ENCODE measurements around the gene MRPL50. TPM values are rescaled to one million over a fixed set of nuclear protein-coding genes. Genes with fewer than 3 reads are reported as not detected.
"Not testable (repeated sequence)": the region's sequence is repeated elsewhere in the genome, so short reads cannot be mapped to it uniquely, and the experiment has no call there.

The MRPL50 gene
- total RNA-seq, 1 experiment from 2014 or later: 29.2 TPM

DNA sequence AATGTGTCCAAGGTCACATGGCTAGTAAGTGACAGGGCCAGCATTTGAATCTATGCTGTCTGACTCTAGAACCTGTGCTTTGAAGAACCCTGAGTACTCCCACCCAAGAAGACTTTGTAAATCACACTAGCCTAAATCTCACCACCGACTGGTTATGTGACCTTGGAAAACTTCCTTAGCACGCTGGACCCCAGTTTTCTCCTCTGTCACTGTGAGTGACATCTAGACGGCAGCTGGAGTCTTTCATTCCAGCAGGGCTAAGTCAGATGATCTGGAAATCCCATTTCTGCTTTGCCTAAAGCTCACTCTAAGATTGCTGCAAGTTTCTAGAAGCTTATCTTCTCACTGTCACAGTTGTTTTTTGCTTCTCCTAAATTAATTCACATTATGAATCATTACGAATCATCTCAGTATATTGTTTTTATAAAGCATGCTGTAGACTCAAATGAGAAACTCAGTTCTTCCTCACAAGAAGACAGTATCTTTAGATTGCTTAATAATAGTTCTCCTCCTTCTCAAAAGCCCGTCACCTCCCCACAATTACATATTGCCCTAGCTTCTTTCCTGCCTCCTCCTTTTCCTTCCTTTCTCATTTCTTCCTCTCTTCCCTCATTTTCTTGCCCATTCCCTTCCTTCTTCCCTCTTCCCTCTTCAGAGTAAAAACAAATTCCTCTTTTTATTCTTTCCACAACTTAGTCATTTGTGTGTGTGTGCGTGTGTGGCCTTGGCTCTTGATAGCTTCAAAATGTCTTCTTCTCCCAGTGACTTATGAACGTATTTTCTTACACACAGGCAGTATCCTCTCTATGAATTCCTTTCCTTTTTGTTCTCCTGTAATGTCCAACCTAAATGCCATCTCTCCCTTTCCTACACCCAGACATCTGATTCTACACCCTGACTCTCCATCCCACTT is 20.4 kb upstream of the MRPL50 start:
- peak; percentile 23 for DNase-seq (ENCODE audit: low read depth)

DNA sequence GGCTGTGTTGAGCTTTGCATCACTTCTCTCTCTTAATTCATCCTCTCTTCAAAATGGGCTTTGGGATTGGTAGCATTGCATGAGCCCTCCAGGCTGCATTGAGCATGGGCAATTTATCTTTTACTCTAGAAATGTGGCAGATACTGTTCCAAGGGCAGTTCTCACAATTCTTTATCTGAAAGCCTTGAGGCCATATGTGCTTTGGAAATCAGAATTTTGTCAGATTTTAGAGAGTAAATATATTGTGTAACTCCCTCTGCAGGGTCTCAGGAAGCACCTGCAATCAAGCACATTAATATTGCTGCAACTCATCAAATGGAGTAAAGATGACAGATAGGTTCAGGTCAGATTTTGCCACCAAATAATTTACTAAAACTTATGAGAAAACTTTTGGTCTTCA is 19.6 kb upstream of the MRPL50 start:
- no peak for DNase-seq (ENCODE audit: low read depth)

DNA sequence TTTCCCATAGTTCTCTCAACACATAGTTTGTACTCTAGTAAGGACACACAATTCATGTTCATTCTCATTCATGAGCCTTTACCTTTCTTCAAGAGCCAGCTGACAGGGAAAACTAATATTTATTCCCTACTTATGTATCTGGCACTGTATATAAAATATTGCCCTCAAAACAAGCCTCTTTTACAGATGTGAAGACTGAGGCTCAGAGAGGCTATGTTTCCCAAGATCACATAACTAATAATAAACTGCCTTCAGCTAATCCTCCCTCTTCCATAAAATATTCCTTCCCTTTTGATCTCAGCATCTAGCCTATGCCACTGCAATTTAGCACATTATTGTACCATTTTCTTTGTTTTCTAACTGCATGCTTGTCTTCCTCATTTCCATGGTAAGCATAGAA is 19.0 kb upstream of the MRPL50 start:
- no peak for DNase-seq (ENCODE audit: low read depth)

DNA sequence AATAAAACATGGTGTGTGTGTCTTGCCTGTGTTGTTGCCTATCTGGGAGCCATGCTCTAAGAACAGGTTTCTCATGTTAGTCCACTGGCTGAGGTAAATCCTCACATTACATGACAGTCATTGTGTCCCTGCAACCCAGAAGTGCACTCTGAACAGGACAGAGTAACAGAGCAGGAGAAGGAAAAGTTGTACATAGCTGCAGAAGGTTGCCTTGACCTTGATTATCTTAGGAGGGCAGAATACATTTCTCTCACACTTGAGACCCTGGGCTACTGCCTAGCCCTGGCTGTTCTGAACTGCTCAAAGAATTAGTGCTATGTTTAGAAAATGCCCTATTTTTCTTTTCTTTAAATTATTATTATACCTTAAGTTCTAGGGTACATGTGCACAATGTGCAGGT is 17.2 kb upstream of the MRPL50 start:
- DNase-seq (ENCODE audit: low read depth): no peak

DNA sequence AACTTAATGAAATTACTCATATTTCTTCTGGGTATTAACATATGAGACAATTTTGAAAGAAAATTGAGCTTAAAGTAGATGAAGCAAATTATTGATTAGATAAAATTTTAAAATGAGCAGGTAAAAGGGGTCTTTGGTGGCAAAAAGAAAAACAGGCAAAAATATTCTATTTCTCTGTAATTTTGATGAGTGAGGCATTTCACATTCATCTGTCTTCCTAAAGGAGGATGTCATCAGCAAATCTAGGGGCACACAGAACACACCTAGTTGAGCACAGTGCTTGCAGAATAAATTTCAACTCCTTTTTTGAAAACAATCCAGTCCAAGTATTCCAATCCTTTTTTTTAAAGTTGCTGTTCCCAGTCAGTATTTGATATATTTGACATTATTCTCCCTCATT is 16.4 kb upstream of the MRPL50 start:
- DNase-seq (ENCODE audit: low read depth): no peak

DNA sequence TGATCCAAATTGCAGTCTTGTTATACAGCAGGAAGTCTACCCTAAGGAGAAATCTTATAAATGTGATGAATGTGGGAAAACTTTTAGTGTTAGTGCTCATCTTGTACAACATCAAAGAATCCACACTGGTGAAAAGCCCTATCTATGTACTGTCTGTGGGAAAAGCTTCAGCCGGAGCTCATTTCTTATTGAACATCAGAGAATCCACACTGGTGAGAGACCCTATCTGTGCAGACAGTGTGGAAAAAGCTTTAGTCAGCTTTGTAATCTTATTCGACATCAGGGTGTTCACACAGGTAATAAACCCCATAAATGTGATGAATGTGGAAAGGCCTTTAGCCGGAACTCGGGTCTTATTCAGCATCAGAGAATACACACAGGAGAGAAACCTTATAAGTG is 10.7 kb upstream of the MRPL50 start:
- peak; percentile 7 for DNase-seq (ENCODE audit: low read depth)

DNA sequence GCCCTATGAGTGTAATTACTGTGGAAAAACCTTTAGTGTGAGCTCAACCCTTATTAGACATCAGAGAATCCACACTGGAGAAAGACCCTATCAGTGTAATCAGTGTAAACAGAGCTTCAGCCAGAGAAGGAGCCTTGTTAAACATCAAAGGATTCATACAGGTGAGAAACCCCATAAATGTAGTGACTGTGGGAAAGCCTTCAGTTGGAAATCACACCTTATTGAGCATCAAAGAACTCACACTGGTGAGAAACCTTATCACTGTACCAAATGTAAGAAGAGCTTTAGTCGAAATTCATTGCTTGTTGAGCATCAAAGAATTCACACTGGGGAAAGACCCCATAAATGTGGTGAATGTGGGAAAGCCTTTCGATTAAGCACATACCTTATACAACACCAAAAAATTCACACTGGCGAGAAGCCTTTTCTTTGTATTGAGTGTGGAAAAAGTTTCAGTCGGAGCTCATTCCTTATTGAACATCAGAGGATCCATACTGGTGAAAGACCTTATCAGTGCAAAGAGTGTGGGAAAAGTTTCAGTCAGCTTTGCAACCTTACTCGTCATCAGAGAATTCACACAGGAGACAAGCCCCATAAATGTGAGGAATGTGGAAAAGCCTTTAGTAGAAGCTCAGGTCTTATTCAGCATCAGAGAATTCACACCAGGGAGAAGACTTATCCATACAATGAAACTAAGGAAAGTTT is 10.1 kb upstream of the MRPL50 start:
- DNase-seq (ENCODE audit: low read depth): no peak

DNA sequence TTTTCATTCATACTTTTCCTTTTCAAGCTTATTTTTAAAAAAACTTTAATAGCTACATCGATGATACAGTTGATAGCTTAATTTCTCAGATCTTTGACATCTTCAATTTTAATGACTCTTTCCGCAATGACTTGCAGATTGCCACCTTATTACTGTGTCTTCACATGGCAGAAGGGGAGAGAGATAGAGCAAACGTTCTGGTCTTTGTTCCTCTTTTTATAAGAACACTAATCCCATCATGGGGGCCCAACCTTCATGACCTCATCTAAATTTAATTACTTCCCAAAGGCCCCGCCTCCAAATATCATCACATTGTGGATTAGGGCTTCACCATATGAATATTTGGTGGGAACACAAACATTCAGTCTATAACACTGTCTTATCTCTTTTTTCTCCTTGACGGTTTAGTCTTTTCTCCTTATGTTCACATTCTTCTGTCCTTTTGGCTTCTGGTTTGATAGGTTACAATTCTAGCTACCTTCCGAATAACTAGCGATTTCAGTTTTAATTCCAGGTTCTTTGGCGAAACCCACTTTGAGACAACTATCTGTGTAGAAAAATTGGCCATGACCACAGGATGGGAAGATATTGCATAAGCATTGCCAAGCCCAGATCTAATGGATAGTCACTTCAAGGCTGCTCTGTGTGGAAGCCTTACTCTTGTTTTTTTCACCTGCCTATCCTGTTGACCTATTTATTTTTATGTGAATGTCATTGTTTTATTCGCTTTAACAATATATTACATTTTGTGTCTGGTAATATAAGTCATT is 5.3 kb upstream of the MRPL50 start:
- no peak for DNase-seq (ENCODE audit: low read depth)

DNA sequence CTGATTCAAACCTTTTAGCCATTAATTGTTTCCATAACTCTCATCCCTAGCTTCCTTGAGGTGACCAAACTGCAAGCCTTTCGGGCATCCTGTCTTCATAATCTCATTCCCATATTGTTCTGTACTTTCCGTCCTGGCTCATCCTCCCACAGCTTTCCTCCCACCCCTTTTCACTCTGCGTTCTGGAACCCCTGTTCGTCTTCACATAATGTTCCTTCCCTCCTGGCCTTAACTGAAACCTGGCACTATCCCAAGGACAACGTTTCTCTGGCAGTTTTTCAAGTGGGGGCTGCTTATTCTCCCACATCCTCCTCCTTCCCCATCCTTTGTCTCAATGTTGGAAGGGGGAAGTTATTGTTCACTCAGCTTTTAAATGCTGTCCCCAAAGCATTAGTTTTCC is 1.7 kb upstream of the MRPL50 start:
- DNase-seq (ENCODE audit: low read depth): no peak

DNA sequence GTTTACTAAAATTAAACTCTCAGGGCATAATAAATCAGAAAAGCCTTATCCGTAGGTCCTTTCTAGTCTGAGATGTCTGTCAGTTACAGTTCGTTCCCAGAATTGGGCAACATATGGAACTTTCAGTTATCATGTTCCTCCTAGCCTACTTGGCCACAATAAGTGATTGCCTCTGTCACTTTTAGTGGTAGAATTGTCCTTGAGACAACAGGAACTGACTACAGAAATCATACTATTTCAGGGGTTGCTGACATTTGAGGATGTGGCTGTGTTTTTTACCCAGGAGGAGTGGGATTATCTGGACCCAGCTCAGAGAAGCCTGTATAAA is 1.2 kb upstream of the MRPL50 start:
- peak; percentile 4 for DNase-seq (ENCODE audit: low read depth)

DNA sequence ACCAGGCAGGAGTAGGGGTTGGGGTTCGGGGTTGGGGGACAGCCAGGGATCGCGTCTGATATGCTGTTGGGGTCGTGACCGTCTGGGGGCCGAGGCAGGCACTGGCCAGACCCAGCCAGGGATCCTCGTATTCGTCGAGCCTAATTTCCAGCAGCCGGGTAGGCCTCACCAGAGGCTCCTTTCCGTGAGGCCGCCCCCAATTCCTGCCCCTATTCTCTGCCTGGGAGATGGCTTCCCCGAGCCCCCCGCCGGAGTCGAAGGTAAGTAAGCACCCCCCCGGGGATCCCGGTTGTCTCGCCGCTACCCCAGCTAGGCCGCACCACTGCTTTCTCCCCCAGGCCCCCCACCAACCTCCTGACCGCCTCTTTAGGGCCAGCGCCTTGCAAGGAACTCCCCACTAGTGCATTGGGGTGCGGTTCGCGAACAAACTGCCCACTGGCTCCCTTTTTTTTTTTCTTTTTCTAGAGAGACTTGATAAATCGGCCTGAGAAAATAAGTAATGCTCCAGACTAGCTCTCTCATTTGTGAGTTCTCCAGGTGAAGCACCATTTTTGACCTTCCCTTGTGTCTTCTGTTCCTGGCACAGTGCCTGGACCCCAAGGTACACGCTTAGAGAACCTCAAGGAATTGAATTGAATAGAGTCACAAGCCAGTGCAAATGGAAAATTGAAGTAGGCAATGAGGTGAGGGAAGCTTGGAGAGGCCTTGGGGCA is 668 bp upstream of the MRPL50 start:
- peak; percentile 37 for DNase-seq (ENCODE audit: low read depth)

DNA sequence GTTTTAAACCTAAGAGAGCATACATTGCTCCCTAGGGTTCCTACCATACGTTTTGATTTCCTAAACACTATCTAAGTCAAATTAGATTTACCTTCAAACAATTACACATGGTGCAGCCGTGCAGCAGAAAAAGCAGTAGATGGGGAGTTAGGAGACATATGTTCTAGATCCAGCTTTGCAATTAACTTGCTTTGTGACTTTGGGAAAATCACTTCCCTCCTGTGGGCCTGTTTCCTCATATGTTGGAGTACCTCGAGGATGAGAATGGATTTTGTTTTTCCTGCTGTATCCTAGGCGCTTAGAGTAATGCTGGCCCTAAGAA is 711 bp downstream of the MRPL50 start:
- no peak for DNase-seq (ENCODE audit: low read depth)

DNA sequence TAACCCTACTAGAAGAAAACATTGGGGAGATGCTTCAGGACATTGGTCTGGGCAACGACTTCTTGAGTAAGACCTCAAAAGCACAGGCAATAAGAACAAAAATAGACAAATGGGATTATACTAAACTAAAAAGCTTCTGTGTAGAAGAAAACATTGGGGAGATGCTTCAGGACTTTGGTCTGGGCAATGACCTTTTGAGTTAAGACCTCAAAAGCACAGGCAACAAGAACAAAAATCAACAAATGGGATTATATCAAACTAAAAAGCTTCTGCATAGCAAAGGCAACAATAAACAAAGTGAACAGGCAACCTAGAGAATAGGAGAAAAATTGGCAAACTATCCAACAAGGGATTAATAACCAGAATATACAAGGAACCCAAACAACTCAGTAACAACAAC is 3.7 kb downstream of the MRPL50 start:
- DNase-seq (ENCODE audit: low read depth): no peak

DNA sequence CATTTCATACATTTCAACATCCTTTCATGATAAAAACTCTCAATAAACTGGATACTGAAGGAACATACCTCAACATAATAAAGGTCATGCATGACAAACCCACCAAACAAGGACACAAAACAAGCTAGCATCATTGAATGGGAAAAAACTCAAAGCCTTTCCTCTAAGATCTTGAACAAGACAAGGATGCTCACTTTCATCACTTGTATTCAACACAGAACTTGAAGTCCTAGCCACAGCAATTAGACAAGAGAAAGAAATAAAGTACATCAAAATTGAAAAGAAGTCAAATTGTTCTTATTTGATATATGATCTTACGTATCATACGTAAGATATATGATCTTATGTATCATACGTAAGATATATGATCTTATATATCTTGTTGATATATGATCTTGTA is 5.3 kb downstream of the MRPL50 start:
- no peak for DNase-seq (ENCODE audit: low read depth)

DNA sequence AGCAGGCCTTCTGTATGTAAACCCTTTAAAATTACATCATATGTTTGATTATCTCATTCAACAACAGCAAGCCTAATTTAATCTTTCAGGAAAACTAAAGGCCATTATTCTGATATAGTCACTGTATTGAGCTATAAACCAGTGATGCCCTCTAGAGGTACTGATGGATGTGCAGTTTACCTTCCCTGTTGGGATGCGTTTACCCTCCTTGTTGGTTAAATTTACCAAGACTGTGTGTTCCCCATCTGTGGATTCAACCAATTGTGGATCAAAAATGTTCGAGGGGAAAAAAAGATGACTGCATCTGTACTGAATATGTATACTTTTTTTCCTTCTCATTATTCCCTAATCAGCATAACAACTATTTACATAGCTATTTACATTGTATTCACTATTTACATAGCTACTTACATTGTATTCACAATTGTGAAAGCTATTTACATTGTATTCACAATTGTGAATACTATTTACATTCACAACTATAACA is 9.9 kb downstream of the MRPL50 start:
- DNase-seq (ENCODE audit: low read depth): peak; percentile 11

DNA sequence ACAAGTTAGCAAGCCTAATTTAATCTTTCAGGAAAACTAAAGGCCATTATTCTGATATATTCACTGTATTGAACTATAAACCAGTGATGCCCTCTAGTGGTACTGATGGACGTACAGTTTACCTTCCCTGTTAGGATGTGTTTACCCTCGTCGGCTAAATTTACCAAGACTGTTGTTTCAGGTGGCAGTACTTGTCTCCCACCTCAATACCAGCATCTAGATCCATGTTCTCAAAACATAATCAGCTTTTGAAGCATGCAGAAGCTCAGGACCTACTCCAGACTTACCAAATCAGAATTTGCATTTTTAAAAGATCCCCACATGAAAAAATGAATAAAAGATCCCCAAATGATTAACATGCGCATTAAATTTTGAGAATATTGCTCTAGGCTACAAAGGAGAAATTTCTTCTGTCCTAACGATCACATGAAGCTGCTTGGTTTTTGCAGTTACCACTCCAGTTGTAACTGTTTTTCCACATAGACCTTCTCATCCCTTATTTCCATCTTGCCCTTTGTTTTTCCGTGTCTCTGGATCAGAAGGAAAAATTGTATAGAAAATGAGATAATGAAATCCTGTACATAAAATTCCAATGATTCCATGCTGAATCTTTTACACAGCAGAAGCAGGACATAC is 10.4 kb downstream of the MRPL50 start:
- DNase-seq (ENCODE audit: low read depth): peak; percentile 47

DNA sequence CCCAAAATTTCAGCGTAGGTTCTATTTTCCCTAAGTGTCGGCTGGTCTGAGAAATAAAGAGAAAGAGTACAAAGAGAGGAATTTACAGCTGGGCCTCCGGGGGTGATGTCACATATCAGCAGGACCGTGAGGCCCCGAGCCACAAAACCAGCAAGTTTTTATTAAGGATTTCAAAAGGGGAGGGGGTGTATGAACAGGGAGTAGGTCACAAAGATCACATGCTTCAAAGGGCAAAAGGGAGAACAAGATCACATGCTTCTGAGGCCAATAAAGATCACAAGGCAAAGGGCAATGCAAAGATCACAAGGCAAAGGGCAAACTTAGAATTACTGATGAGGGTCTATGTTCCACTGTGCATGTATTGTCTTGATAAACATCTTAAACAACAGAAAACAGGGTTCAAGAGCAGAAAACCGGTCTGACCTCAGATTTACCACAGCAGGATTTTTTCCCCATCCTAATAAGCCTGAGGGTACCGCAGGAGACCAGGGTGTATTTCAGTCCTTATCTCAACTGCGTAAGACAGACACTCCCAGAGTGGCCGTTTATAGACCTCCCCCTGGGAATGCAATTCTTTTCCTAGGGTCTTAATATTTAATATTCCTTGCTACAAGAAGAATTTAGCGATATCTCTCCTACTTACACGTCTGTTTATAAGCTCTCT is 13.4 kb downstream of the MRPL50 start, which contains the start of gene BAAT:
TSS of gene BAAT (minus strand) at position 134 of the 664 bp plus-strand sequence. CDS start 13,602 bp downstream, outside the sequence.
- not testable (repeated sequence) for DNase-seq (ENCODE audit: low read depth)

DNA sequence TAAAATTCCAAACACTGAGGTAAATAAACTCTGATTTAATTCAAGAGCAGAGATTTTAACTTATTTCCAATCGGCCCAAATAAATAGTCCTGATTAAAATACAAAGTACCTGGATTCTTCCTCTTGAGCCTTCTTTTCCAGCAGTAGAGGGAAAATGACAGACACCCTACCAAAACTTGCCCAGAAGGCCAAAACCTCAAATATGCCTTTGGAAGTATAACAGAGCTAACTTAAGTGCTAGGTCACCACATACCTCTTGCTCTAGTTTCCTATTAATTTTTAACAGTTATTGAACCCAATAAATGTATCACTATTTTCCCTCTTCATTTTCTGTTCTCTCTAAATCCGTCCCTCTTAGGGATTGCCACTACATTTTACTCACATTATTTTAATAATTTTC is 15.1 kb downstream of the MRPL50 start:
- DNase-seq (ENCODE audit: low read depth): no peak

DNA sequence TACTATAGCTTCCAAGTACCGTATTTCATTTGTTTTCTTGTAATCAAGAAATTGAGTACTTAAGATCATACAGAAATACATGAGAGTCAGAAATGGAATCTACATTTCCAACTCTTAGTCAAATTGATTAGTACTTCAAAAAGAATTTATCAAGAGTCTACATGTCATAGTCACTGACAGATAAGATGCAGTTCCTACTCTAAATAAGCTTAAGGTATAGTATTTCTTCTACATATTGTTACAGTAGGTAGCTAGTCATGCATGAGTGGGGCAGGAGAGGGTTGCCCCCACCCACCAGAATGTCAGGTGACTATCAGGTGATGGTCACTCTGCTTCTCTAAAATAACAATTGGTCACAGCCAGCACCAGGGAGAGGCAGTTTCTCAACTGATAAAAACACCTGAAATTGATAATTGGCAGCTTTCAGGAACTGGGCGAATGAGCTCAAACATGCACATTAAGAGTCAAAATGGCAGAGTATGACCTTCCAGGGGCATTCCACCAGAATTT is 16.5 kb downstream of the MRPL50 start:
- no peak for DNase-seq (ENCODE audit: low read depth)

DNA sequence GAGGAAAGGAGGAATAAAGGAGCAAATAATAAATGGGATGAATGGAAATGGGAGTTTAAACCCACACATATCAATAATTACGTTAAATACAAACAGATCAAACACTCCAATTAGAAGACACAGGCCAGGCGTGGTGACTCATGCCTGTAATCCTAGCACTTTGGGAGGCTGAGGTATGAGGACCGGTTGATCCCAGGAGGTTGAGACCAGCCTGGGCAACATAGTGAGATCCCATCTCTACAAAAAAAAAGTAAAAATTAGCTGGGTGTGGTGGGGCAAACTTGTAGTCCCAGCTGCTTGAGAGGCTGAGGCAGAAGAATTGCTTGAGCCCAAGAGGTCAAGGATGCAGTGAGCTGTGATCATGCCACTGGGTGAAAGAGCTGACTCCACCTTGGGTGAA is 17.3 kb downstream of the MRPL50 start:
- no peak for DNase-seq (ENCODE audit: low read depth)

DNA sequence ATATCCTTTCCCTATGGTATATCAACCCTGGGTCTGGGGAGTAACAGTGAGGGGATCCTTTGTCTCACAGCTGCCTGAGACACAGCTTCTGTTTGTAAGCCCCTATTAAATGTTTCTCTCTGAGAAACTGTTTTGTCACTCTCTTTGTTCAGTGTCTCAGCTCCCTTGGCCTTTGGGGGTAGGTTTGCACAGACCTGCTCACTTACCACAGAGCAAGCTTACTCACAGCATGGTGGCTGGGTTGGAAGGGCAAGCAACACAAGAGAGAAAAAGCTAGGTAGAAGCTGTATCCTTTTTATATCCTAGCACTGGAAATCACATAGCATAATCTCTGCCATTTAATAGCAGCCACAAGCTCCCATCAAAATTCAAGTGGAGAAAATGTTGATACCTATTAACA is 18.1 kb downstream of the MRPL50 start:
- DNase-seq (ENCODE audit: low read depth): no peak

All from M059J (cell line).